ENCODE measurements around the gene ABCA2.
"Not testable (repeated sequence)": the region's sequence is repeated elsewhere in the genome, so short reads cannot be mapped to it uniquely, and the experiment has no call there.

ABCA2 gene

DNA sequence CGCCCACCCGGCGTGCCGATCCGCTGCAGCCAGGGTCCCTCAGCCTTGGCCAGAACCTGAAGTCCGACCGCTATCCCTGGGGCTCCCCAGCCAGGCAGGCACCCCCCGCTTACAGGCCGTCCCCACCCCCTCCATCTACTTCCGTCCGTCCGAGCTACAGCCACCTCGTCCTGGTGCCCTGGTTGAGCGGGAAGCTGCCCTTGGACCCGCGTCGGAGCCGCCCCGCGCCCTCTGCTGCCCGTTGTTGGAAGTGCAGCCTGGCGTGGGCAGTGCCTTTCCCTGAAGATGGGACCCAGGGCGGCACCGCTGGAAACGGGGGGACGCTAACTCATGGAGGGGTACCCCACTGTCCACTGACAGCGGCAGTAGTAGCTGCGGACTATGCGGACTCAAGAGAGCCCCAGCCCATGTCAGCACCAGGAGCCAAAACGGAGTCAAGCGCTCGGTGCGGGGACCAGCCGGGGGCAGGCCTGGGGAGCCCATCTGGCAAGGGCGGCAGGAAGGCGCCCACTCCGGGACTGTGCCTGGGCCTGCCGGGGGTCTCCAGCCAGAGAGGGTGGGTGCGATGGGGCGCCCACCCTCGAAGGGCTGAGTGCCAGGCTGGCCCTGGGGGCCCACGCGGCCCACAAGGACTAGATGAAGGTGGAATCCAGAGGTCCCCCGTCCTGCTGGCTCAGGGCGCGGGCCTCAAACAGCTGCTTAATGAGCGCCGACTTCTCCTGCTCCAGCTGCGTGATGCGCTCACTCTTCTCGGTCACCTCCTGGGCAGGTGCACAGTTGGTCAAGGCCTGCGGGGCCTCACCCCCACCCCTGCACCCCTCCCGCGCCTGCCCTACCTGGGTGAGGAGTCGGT is 36.2 kb upstream of the ABCA2 start:
- TF ChIP-seq, protein P1, sequence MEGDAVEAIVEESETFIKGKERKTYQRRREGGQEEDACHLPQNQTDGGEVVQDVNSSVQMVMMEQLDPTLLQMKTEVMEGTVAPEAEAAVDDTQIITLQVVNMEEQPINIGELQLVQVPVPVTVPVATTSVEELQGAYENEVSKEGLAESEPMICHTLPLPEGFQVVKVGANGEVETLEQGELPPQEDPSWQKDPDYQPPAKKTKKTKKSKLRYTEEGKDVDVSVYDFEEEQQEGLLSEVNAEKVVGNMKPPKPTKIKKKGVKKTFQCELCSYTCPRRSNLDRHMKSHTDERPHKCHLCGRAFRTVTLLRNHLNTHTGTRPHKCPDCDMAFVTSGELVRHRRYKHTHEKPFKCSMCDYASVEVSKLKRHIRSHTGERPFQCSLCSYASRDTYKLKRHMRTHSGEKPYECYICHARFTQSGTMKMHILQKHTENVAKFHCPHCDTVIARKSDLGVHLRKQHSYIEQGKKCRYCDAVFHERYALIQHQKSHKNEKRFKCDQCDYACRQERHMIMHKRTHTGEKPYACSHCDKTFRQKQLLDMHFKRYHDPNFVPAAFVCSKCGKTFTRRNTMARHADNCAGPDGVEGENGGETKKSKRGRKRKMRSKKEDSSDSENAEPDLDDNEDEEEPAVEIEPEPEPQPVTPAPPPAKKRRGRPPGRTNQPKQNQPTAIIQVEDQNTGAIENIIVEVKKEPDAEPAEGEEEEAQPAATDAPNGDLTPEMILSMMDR (conservative IDR thresholded peaks at IDR 0.05; ENCODE audit: low read depth, low read length): peak; percentile 88
- Histone ChIP-seq H4K20me1 (ENCODE audit: insufficient read depth) (0 out of 2 replicates have a peak, but pooled peaks cover 2% of the 10 kb centered on the region), H3K9ac (no peak overlapping the region), H2AFZ (ENCODE audit: low read depth) (no peak overlapping the region), H3K4me3 (IDR thresholded peaks at IDR 0.05; ENCODE audit: insufficient read depth, low read depth, low read length) (no peak overlapping the region), H3K4me2 (no peak overlapping the region), H3K36me3 (ENCODE audit: insufficient read depth) (no peaks in the 10 kb centered on the region), H3K4me1 (ENCODE audit: low read depth, poor library complexity, severe bottlenecking) (peaks cover 14% of the 10 kb centered on the region), H3K27ac (no peak overlapping the region), H3K27me3 (ENCODE audit: insufficient read depth, low read depth) (peaks cover 13% of the 10 kb centered on the region; the same call in 1 of the 2 replicates), H3K79me2 (ENCODE audit: insufficient read depth, low read depth) (no peaks in the 10 kb centered on the region)

DNA sequence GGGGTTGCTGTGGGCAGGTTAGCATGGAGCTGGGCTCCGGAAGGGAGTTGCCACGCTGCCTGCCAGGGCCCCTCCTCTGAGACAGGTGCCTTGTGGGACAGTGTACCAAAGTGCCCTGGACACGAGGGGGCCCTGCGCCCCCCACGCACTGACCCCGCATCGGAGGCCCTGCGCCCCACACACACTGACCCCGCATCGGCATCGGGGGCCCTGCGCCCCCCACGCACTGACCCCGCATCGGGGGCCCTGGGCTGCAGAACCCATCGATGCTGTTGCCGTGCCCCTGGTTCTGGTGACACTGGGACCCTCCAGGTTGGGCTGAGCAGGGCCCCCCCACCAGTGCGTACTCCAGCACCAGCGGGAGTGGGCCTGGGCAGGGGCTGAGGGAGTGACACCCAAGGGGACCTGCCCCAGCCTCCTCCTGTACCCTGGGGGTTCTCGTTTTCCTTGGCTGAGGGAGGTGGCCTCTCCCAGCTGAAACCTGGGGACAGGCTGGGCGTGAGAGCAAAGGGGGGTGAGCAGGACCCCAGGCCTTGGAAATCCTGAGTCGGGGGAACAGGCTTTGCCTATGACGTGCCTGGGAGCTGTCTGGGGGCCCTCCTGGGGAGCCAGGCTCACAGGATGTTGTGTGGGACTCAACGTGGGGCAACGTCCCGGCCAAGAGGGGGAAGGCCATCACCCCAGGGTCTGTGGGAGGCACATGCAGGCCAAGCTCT is 35.4 kb upstream of the ABCA2 start:
- Histone ChIP-seq H3K9ac (no peak overlapping the region), H3K79me2 (ENCODE audit: insufficient read depth, low read depth) (no peaks in the 10 kb centered on the region), H3K27me3 (ENCODE audit: insufficient read depth, low read depth) (peaks cover 21% of the 10 kb centered on the region; the same call in 1 of the 2 replicates), H4K20me1 (ENCODE audit: insufficient read depth) (no peaks in the 10 kb centered on the region), H2AFZ (ENCODE audit: low read depth) (no peak overlapping the region), H3K4me2 (no peak overlapping the region), H3K36me3 (ENCODE audit: insufficient read depth) (no peaks in the 10 kb centered on the region), H3K27ac (no peak overlapping the region), H3K4me3 (IDR thresholded peaks at IDR 0.05; ENCODE audit: insufficient read depth, low read depth, low read length) (no peak overlapping the region), H3K4me1 (ENCODE audit: low read depth, poor library complexity, severe bottlenecking) (peaks cover 7% of the 10 kb centered on the region)
- TF ChIP-seq, protein P1 (conservative IDR thresholded peaks at IDR 0.05; ENCODE audit: low read depth, low read length): no peak

DNA sequence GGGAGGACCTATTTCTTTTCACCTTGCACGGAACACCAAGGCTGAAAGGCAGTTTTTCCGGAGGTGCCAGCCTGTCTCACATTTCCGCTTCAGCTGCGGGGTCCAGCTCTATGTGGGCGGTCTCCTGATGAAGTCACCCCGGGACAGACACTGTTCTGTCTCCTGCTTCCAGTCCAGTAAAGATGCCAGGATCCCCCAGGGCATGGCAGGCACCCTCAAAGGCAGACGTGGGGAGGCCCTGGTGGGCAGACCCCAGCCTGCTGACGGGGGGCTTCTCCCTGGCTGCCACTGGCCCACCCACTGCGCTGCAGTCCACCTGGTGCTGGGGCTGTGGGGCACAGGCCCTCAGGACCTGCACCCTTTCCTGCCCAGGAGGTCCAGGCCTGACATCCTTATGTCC is 34.8 kb upstream of the ABCA2 start:
- peaks cover 28% of the 10 kb centered on the region; the same call in 1 of the 2 replicates for H3K27me3 ChIP-seq (ENCODE audit: insufficient read depth, low read depth)
- not testable (repeated sequence) for H3K27ac ChIP-seq; H3K4me3 ChIP-seq (IDR thresholded peaks at IDR 0.05; ENCODE audit: insufficient read depth, low read depth, low read length); H4K20me1 ChIP-seq (ENCODE audit: insufficient read depth); H3K36me3 ChIP-seq (ENCODE audit: insufficient read depth); H3K79me2 ChIP-seq (ENCODE audit: insufficient read depth, low read depth); H3K4me1 ChIP-seq (ENCODE audit: low read depth, poor library complexity, severe bottlenecking); H3K4me2 ChIP-seq; H3K9ac ChIP-seq; H2AFZ ChIP-seq (ENCODE audit: low read depth)

DNA sequence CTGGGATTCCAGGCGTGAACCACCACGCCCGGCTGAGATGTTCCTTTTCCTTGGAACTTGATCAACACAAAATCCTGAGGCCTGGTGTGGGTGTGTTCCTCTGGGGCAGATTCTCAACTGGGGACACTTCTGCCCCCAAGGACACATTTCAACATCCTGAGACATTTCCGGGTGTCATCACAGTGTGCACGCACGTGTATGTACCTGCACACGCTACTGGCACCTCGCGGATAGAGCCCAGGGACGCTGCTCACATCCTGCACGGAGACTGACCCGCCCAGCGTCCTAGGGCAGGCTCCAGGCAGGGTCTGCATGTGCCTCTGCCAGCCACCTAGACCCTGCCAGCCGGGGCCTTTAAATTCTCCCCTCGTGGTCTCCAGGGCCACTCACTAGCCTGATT is 34.3 kb upstream of the ABCA2 start:
- Histone ChIP-seq H3K4me3 (IDR thresholded peaks at IDR 0.05; ENCODE audit: insufficient read depth, low read depth, low read length) (no peak overlapping the region), H3K27ac (no peak overlapping the region), H3K4me1 (ENCODE audit: low read depth, poor library complexity, severe bottlenecking) (peaks cover 3% of the 10 kb centered on the region), H2AFZ (ENCODE audit: low read depth) (no peak overlapping the region), H3K9ac (no peak overlapping the region), H3K4me2 (no peak overlapping the region), H4K20me1 (ENCODE audit: insufficient read depth) (no peaks in the 10 kb centered on the region), H3K36me3 (ENCODE audit: insufficient read depth) (no peaks in the 10 kb centered on the region), H3K79me2 (ENCODE audit: insufficient read depth, low read depth) (no peaks in the 10 kb centered on the region), H3K27me3 (ENCODE audit: insufficient read depth, low read depth) (peaks cover 32% of the 10 kb centered on the region; the same call in 1 of the 2 replicates)
- TF ChIP-seq, protein P1 (conservative IDR thresholded peaks at IDR 0.05; ENCODE audit: low read depth, low read length): no peak

Data from KMS-11 (cell line).